NCI-H460 (cell line): ENCODE measurements around the gene TECRL. TPM values are rescaled to one million over a fixed set of nuclear protein-coding genes. Genes with fewer than 3 reads are reported as not detected.

ENCODE experiments used
- DNase-seq: peaks from one replicate; pipeline ENCODE4 v3.0.0-alpha.2; 2016; ENCODE audit warnings: low read depth; ENCODE audit errors: extremely low read depth
- small RNA-seq, 2 experiments: library from RNA; depleted of rRNA; stranded (forward); fragments of <200 nt; gene quantifications; one replicate each; pipeline ENCODE3, GENCODE V24; 2014
- total RNA-seq: library from RNA; depleted of rRNA; stranded (reverse); fragments of >200 nt; shearing (Covaris generic); gene quantifications from 2 replicates; pipeline ENCODE4 v1.2.3, GENCODE V29; 2014

Gene TECRL
- total RNA-seq, 1 experiment from 2014 or later: not detected

GRCh38 chr4:64334964-64335363, 74.3 kb downstream of the TECRL start:
- no peak for DNase-seq

- DNase-seq: no peak
Measured at GRCh38 chr4:64330143-64330542, 79.1 kb downstream of the TECRL start.

- no peak for DNase-seq
Measured at GRCh38 chr4:64327237-64327636, 82.0 kb downstream of the TECRL start.

GRCh38 chr4:64326507-64326906, 82.7 kb downstream of the TECRL start:
- DNase-seq: no peak

- no peak for DNase-seq
Measured at GRCh38 chr4:64306255-64306565, 103.0 kb downstream of the TECRL start.

- no peak for DNase-seq
Measured at GRCh38 chr4:64305565-64306254, 103.5 kb downstream of the TECRL start.

GRCh38 chr4:64272432-64272831, 136.8 kb downstream of the TECRL start:
- DNase-seq: no peak

GRCh38 chr4:64271601-64272081, 137.6 kb downstream of the TECRL start:
- DNase-seq: peak; percentile 36

- DNase-seq: no peak
Measured at GRCh38 chr4:64266669-64267068, 142.6 kb downstream of the TECRL start.

- no peak for DNase-seq
Measured at GRCh38 chr4:64266263-64266662, 143.0 kb downstream of the TECRL start.

GRCh38 chr4:64251781-64252180, 157.5 kb downstream of the TECRL start:
- no peak for DNase-seq

- no peak for DNase-seq
Measured at GRCh38 chr4:64250488-64250887, 158.8 kb downstream of the TECRL start.

GRCh38 chr4:64250061-64250460, 159.2 kb downstream of the TECRL start:
- DNase-seq: no peak

GRCh38 chr4:64248186-64248585, 161.1 kb downstream of the TECRL start:
- no peak for DNase-seq

GRCh38 chr4:64230709-64231310, 178.4 kb downstream of the TECRL start:
- no peak for DNase-seq

Small RNAs within 50 kb of the gene (small RNA-seq; reads per million reads assigned to genes)
- 0 reads per million in 2 experiments for gene RNU6-191P
